Peyer's patch (tissue), 4 donors: Measurements from ENCODE around the gene RSAD1.

Experiments
- CTCF ChIP-seq, 6 experiments: fragments of 450-650 bp in 4 of 6; fragments of 200-600 bp in 2 of 6; sonication (generic) in 1 of 6; IDR thresholded peaks; one replicate each; pipeline ENCODE4 v1.5.1; 2017 to 2019; ENCODE audit warnings: antibody characterized with exemption in 6 of 6, mild to moderate bottlenecking in 3 of 6, moderate library complexity in 1 of 6
- POLR2A ChIP-seq, 2 donors: fragments of 450-650 bp; IDR thresholded peaks; one replicate each; pipeline ENCODE4 v1.5.1; 2017; ENCODE audit warnings: antibody characterized with exemption in 2 of 2, mild to moderate bottlenecking in 2 of 2, moderate library complexity in 2 of 2

GRCh38 chr17:50476545-50477315, 1.9 kb upstream of the RSAD1 start:
- TF ChIP-seq POLR2A (IDR thresholded peaks at IDR 0.05), result peak; percentile 67 to 71
- no peak for TF ChIP-seq CTCF (IDR thresholded peaks at IDR 0.05)
